NCI-H2171 (cell line): Measurements from ENCODE around the gene PHOX2A.
"Not testable (repeated sequence)": the region's sequence is repeated elsewhere in the genome, so short reads cannot be mapped to it uniquely, and the experiment has no call there.

Experiments used
- DNase-seq: peaks from one replicate; lab custom pipeline; 2025; lab: John Stamatoyannopoulos, UW

PHOX2A gene

GRCh38 chr11:72222106-72222891 lies 21.7 kb downstream of the PHOX2A start:
- DNase-seq = no peak

- DNase-seq = no peak
Measured at GRCh38 chr11:72221386-72222075, 22.4 kb downstream of the PHOX2A start.

GRCh38 chr11:72220696-72221363 lies 23.1 kb downstream of the PHOX2A start:
- no peak for DNase-seq

GRCh38 chr11:72218251-72218745 lies 25.7 kb downstream of the PHOX2A start:
- DNase-seq = no peak

GRCh38 chr11:72217841-72218240 lies 26.1 kb downstream of the PHOX2A start:
- DNase-seq = no peak

GRCh38 chr11:72216638-72217037 lies 27.3 kb downstream of the PHOX2A start, which contains the start of gene FOLR2:
Gene FOLR2, plus strand, starts transcription at chr11:72216794. Its CDS starts 1,791 bp downstream, at chr11:72218585.
- DNase-seq = no peak

GRCh38 chr11:72209101-72209500 lies 34.9 kb downstream of the PHOX2A start:
- no peak for DNase-seq

GRCh38 chr11:72208281-72208680 lies 35.7 kb downstream of the PHOX2A start:
- DNase-seq = no peak

- not testable (repeated sequence) for DNase-seq
Measured at GRCh38 chr11:72206794-72207193, 37.2 kb downstream of the PHOX2A start.

- DNase-seq = no peak
Measured at GRCh38 chr11:72204886-72205285, 39.1 kb downstream of the PHOX2A start.

- DNase-seq = no peak
Measured at GRCh38 chr11:72203163-72203562, 40.8 kb downstream of the PHOX2A start.

GRCh38 chr11:72202571-72202970 lies 41.4 kb downstream of the PHOX2A start:
- DNase-seq = no peak

- DNase-seq = not testable (repeated sequence)
Measured at GRCh38 chr11:72201445-72201844, 42.5 kb downstream of the PHOX2A start.

- no peak for DNase-seq
Measured at GRCh38 chr11:72195518-72196270, 48.3 kb downstream of the PHOX2A start.

GRCh38 chr11:72191961-72192381 lies 52.0 kb downstream of the PHOX2A start, which contains the start of gene FOLR1:
Gene FOLR1, plus strand, starts transcription at chr11:72192140. Its CDS starts 34 bp downstream, at chr11:72192174.
- no peak for DNase-seq

GRCh38 chr11:72190631-72191071 lies 53.3 kb downstream of the PHOX2A start:
- DNase-seq = no peak

- no peak for DNase-seq
Measured at GRCh38 chr11:72189455-72190250, 54.3 kb downstream of the PHOX2A start.
